K562 (cell line): ENCODE data around the gene HP1BP3. TPM values are rescaled to one million over a fixed set of nuclear protein-coding genes. Genes with fewer than 3 reads are reported as not detected.
A peak's percentile ranks its signal among the peaks of the same experiment; 100 is the strongest.

Experiments
- IRF2 ChIP-seq: sonication (generic); formaldehyde crosslinking; IDR thresholded peaks from 2 replicates; pipeline ENCODE4 v1.8.1; 2022; ENCODE audit warnings: mild to moderate bottlenecking, missing genetic modification reagents
- KAT2B ChIP-seq: IDR thresholded peaks from one replicate; pipeline ENCODE4 v1.6.1; 2012; ENCODE audit warnings: low read depth, mild to moderate bottlenecking, control low read depth, inconsistent platforms, low read length, moderate library complexity
- POLR2AphosphoS5 ChIP-seq: IDR thresholded peaks from 2 replicates; pipeline ENCODE4 v1.6.1; 2011; ENCODE audit warnings: mild to moderate bottlenecking, low read depth, low read length, moderate library complexity; ENCODE audit not compliant: control insufficient read depth, insufficient read depth
- TFAM ChIP-seq: fragments of 250-450 bp; sonication (Bioruptor Pico); conservative IDR thresholded peaks from 2 replicates; pipeline ENCODE4 v1.5.0; 2021; ENCODE audit warnings: mild to moderate bottlenecking, moderate library complexity
- polyA plus RNA-seq, 8 experiments: library from polyadenylated mRNA; depleted of rRNA in 4 of 8; stranded (reverse) in 5 of 8; unstranded in 3 of 8; fragments of >200 nt; fragmentation: Nextera tagmentation in 2 of 8; fragmentation: Illumina TruSeq in 1 of 8; extraction: Ambion mirVana in 2 of 8; extraction: Trizol in 1 of 8; gene quantifications; 2 replicates each; pipeline versions ENCODE4 v1.2.1 to v1.2.3, GENCODE V29; 2011 to 2014; ENCODE audit warnings: inconsistent platforms in 1 of 8, missing spikeins in 1 of 8
- total RNA-seq, 7 experiments: library from RNA; depleted of rRNA in 6 of 7; stranded (reverse); fragments of >200 nt in 6 of 7; fragmentation: Illumina TruSeq in 2 of 7; extraction: Trizol in 2 of 7; gene quantifications; 2 replicates each; pipeline versions ENCODE4 v1.2.1 to v1.2.3, GENCODE V29; 2011 to 2021; ENCODE audit warnings: low replicate concordance in 1 of 7
- TF ChIP-seq, protein P1 (sequence below), 2 experiments: fragments of 450-650 bp in 1 of 2; IDR thresholded peaks; 2 replicates each; pipeline ENCODE4 v1.6.1; 2011 to 2017; ENCODE audit warnings: low read depth in 2 of 2, antibody characterized with exemption in 1 of 2, borderline replicate concordance in 1 of 2, low read length in 1 of 2, mild to moderate bottlenecking in 1 of 2, mixed read lengths in 1 of 2; ENCODE audit not compliant: control insufficient read depth in 1 of 2
- TF ChIP-seq, protein P2 (sequence below): sonication (generic); formaldehyde crosslinking; IDR thresholded peaks from 2 replicates; pipeline ENCODE4 v1.8.0; 2023; ENCODE audit warnings: missing genetic modification reagents, mild to moderate bottlenecking, borderline replicate concordance
- TF ChIP-seq, protein P3 (sequence below): fragments of 200-800 bp; sonication (Bioruptor generic); IDR thresholded peaks from 2 replicates; pipeline ENCODE4 v1.6.1; 2016; ENCODE audit warnings: missing genetic modification characterization, missing compliant biosample characterization

HP1BP3 gene
- total and polyA plus RNA-seq, 9 of the 15 experiments (the other 6 are each of a cell fraction or from before 2014, with no cell fraction given), result 57.3 to 513 (median 240) TPM

DNA sequence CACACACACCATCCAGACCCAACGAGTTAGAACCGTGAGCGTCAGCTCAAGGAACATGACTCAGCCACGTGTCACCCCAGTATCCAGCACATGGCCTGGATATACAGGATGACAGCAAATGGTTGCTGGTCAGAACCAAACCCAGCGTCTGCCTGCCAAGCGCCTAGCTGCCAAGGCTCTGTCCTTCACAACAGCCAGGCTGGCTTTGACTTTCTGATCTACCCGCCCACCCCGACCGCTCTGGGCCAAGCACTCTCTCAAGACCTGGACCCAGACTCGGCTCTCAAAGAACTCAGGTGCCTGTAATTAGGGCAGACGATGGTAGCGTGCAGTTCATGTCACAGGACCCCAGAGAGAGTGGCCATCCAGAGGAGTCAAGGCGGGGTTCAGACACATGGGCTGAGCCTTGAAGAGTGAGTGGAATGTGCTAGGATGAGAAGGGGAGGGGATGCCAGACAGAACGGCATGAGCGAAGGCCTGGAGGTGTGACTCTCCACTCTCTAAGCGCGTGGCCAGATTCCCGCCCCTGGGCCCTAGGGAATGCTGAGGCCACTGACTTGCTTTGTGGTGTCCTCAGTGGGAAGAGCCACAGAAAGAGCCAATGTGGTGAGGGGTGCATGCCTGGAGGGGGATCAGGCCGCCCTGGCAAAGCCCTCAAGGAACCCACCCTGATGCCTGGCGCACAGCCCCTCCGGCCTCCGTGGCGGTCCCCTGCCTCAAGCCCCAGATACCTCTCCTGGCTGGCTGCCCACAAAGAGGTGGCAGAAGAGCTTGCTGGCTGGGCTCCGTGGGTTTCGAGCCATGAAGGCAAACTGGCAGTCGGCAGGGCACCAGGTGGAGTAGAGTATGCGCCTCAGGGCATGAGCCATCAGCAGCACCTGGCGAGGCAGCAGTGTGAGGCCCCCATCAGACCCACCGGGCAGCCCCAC lies 61.7 kb downstream of the HP1BP3 start (continued):
- TF ChIP-seq, protein P1, sequence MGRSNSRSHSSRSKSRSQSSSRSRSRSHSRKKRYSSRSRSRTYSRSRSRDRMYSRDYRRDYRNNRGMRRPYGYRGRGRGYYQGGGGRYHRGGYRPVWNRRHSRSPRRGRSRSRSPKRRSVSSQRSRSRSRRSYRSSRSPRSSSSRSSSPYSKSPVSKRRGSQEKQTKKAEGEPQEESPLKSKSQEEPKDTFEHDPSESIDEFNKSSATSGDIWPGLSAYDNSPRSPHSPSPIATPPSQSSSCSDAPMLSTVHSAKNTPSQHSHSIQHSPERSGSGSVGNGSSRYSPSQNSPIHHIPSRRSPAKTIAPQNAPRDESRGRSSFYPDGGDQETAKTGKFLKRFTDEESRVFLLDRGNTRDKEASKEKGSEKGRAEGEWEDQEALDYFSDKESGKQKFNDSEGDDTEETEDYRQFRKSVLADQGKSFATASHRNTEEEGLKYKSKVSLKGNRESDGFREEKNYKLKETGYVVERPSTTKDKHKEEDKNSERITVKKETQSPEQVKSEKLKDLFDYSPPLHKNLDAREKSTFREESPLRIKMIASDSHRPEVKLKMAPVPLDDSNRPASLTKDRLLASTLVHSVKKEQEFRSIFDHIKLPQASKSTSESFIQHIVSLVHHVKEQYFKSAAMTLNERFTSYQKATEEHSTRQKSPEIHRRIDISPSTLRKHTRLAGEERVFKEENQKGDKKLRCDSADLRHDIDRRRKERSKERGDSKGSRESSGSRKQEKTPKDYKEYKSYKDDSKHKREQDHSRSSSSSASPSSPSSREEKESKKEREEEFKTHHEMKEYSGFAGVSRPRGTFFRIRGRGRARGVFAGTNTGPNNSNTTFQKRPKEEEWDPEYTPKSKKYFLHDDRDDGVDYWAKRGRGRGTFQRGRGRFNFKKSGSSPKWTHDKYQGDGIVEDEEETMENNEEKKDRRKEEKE (IDR thresholded peaks at IDR 0.05; ENCODE audit: borderline replicate concordance in 1 of 2, control insufficient read depth in 1 of 2, low read depth in 2 of 2, low read length in 1 of 2), result no peak
- TF ChIP-seq, protein P2, sequence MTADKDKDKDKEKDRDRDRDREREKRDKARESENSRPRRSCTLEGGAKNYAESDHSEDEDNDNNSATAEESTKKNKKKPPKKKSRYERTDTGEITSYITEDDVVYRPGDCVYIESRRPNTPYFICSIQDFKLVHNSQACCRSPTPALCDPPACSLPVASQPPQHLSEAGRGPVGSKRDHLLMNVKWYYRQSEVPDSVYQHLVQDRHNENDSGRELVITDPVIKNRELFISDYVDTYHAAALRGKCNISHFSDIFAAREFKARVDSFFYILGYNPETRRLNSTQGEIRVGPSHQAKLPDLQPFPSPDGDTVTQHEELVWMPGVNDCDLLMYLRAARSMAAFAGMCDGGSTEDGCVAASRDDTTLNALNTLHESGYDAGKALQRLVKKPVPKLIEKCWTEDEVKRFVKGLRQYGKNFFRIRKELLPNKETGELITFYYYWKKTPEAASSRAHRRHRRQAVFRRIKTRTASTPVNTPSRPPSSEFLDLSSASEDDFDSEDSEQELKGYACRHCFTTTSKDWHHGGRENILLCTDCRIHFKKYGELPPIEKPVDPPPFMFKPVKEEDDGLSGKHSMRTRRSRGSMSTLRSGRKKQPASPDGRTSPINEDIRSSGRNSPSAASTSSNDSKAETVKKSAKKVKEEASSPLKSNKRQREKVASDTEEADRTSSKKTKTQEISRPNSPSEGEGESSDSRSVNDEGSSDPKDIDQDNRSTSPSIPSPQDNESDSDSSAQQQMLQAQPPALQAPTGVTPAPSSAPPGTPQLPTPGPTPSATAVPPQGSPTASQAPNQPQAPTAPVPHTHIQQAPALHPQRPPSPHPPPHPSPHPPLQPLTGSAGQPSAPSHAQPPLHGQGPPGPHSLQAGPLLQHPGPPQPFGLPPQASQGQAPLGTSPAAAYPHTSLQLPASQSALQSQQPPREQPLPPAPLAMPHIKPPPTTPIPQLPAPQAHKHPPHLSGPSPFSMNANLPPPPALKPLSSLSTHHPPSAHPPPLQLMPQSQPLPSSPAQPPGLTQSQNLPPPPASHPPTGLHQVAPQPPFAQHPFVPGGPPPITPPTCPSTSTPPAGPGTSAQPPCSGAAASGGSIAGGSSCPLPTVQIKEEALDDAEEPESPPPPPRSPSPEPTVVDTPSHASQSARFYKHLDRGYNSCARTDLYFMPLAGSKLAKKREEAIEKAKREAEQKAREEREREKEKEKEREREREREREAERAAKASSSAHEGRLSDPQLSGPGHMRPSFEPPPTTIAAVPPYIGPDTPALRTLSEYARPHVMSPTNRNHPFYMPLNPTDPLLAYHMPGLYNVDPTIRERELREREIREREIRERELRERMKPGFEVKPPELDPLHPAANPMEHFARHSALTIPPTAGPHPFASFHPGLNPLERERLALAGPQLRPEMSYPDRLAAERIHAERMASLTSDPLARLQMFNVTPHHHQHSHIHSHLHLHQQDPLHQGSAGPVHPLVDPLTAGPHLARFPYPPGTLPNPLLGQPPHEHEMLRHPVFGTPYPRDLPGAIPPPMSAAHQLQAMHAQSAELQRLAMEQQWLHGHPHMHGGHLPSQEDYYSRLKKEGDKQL (CRISPR knock-in tag), result 0 out of 2 replicates have a peak, but pooled peaks have one; percentile 37
- no peak for TF ChIP-seq POLR2AphosphoS5
- peak; percentile 73 for TF ChIP-seq IRF2
- TF ChIP-seq TFAM (CRISPR knock-in tag), result no peak
- no peak for TF ChIP-seq KAT2B
- TF ChIP-seq, protein P3, sequence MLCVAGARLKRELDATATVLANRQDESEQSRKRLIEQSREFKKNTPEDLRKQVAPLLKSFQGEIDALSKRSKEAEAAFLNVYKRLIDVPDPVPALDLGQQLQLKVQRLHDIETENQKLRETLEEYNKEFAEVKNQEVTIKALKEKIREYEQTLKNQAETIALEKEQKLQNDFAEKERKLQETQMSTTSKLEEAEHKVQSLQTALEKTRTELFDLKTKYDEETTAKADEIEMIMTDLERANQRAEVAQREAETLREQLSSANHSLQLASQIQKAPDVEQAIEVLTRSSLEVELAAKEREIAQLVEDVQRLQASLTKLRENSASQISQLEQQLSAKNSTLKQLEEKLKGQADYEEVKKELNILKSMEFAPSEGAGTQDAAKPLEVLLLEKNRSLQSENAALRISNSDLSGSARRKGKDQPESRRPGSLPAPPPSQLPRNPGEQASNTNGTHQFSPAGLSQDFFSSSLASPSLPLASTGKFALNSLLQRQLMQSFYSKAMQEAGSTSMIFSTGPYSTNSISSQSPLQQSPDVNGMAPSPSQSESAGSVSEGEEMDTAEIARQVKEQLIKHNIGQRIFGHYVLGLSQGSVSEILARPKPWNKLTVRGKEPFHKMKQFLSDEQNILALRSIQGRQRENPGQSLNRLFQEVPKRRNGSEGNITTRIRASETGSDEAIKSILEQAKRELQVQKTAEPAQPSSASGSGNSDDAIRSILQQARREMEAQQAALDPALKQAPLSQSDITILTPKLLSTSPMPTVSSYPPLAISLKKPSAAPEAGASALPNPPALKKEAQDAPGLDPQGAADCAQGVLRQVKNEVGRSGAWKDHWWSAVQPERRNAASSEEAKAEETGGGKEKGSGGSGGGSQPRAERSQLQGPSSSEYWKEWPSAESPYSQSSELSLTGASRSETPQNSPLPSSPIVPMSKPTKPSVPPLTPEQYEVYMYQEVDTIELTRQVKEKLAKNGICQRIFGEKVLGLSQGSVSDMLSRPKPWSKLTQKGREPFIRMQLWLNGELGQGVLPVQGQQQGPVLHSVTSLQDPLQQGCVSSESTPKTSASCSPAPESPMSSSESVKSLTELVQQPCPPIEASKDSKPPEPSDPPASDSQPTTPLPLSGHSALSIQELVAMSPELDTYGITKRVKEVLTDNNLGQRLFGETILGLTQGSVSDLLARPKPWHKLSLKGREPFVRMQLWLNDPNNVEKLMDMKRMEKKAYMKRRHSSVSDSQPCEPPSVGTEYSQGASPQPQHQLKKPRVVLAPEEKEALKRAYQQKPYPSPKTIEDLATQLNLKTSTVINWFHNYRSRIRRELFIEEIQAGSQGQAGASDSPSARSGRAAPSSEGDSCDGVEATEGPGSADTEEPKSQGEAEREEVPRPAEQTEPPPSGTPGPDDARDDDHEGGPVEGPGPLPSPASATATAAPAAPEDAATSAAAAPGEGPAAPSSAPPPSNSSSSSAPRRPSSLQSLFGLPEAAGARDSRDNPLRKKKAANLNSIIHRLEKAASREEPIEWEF (CRISPR knock-in tag), result no peak
